A549 (cell line): ENCODE measurements around the gene STIM1. TPM values are rescaled to one million over a fixed set of nuclear protein-coding genes. Genes with fewer than 3 reads are reported as not detected.

Experiments
- ATAC-seq, 2 experiments: fragments of 200-7000 bp in 1 of 2; fragments of >200 bp in 1 of 2; cut with Nextera tagmentation in 1 of 2; cut with Tn5 transposase in 1 of 2; 3 replicates each; pipeline versions ENCODE4 v1.8.0 to v1.9.1; 2018 to 2020; ENCODE audit warnings: mild to moderate bottlenecking in 1 of 2, moderate library complexity in 1 of 2
- CTCF ChIA-PET: fragments of 300-600 bp; sonication (Branson Sonifier 250); formaldehyde crosslinking; extraction: SDS; loops from one replicate; lab custom pipeline; 2021; ENCODE audit warnings: antibody characterized with exemption, inconsistent platforms; lab: Yijun Ruan, JAX
- POLR2A ChIA-PET: fragments of 350-600 bp; formaldehyde crosslinking; extraction: SDS; loops from one replicate; lab custom pipeline; 2021; ENCODE audit warnings: antibody characterized with exemption, inconsistent platforms; lab: Yijun Ruan, JAX
- DNase-seq, 2 experiments: peaks; one replicate each; pipeline versions ENCODE4 v3.0.0 to v3.0.0-alpha.2; 2011 to 2016; ENCODE audit warnings: low read depth in 1 of 2, low spot score in 1 of 2
- FAIRE-seq: peaks from 2 replicates; lab custom pipeline; 2011; peaks lifted over from hg19 to GRCh38; lab: Jason Lieb, UNC
- H3K27ac ChIP-seq, 2 experiments: fragments of >200 bp; sonication (Bioruptor Twin); formaldehyde crosslinking; 3 replicates each; pipeline ENCODE4 v1.5.1; 2016 to 2017
- H3K4me1 ChIP-seq: fragments of >200 bp; sonication (Bioruptor Twin); formaldehyde crosslinking; 3 replicates; pipeline ENCODE4 v1.6.1; 2016
- H3K4me2 ChIP-seq: fragments of >200 bp; sonication (Bioruptor Twin); formaldehyde crosslinking; 3 replicates; pipeline ENCODE4 v1.6.1; 2016
- H3K4me3 ChIP-seq: fragments of >200 bp; sonication (Bioruptor Twin); formaldehyde crosslinking; 3 replicates; pipeline ENCODE4 v1.5.1; 2016
- H3K9me3 ChIP-seq: fragments of >200 bp; sonication (Bioruptor Twin); formaldehyde crosslinking; 3 replicates; pipeline ENCODE4 v1.6.1; 2016
- CHD2 ChIP-seq: fragments of 150-350 bp; IDR thresholded peaks from 2 replicates; pipeline ENCODE4 v1.6.1; 2014; ENCODE audit warnings: low read length; ENCODE audit not compliant: partially characterized antibody
- CHD4 ChIP-seq: fragments of 200-600 bp; sonication (generic); IDR thresholded peaks from 2 replicates; pipeline ENCODE4 v1.6.1; 2016; ENCODE audit warnings: antibody characterized with exemption, mild to moderate bottlenecking, borderline replicate concordance
- CTCF ChIP-seq: fragments of >200 bp; sonication (Bioruptor Twin); formaldehyde crosslinking; IDR thresholded peaks from 3 replicates; pipeline ENCODE4 v1.5.1; 2016
- EHF ChIP-seq: fragments of 250-450 bp; sonication (Bioruptor Pico); IDR thresholded peaks from 2 replicates; pipeline ENCODE4 v1.5.0; 2020; ENCODE audit warnings: mild to moderate bottlenecking
- ESRRA ChIP-seq: fragments of 150-350 bp; IDR thresholded peaks from 2 replicates; pipeline ENCODE4 v1.6.1; 2014; ENCODE audit warnings: mild to moderate bottlenecking, low read length, borderline replicate concordance
- FOSB ChIP-seq: fragments of 250-450 bp; sonication (Bioruptor Pico); IDR thresholded peaks from 2 replicates; pipeline ENCODE4 v1.5.0; 2020; ENCODE audit warnings: mild to moderate bottlenecking, moderate library complexity
- FOXS1 ChIP-seq: fragments of 250-450 bp; sonication (Bioruptor Pico); IDR thresholded peaks from 2 replicates; pipeline ENCODE4 v1.5.0; 2020; ENCODE audit warnings: mild to moderate bottlenecking, moderate library complexity
- HOXB13 ChIP-seq: fragments of 250-450 bp; sonication (Bioruptor Pico); IDR thresholded peaks from 2 replicates; pipeline ENCODE4 v1.5.0; 2020; ENCODE audit warnings: low read depth, mild to moderate bottlenecking, moderate library complexity
- JUNB ChIP-seq: fragments of >200 bp; sonication (Bioruptor Twin); formaldehyde crosslinking; IDR thresholded peaks from 2 replicates; pipeline ENCODE4 v1.6.1; 2016
- KDM1A ChIP-seq: fragments of 200-600 bp; sonication (generic); IDR thresholded peaks from 2 replicates; pipeline ENCODE4 v1.6.1; 2016; ENCODE audit warnings: low read depth, mild to moderate bottlenecking
- KDM5A ChIP-seq: fragments of 200-600 bp; sonication (generic); IDR thresholded peaks from 2 replicates; pipeline ENCODE4 v1.6.1; 2016; ENCODE audit warnings: antibody characterized with exemption, mild to moderate bottlenecking
- MAFK ChIP-seq: fragments of 450-650 bp; IDR thresholded peaks from 2 replicates; pipeline ENCODE4 v1.6.1; 2014; ENCODE audit not compliant: partially characterized antibody
- MYC ChIP-seq: IDR thresholded peaks from 2 replicates; pipeline ENCODE4 v1.6.1; 2012; ENCODE audit warnings: mild to moderate bottlenecking, inconsistent platforms, low read length, improper control_type of control experiment, borderline replicate concordance
- NFE2L2 ChIP-seq: fragments of 150-350 bp; conservative IDR thresholded peaks from 2 replicates; pipeline ENCODE4 v1.6.1; 2014; ENCODE audit warnings: low read length
- PBX3 ChIP-seq: IDR thresholded peaks from 2 replicates; pipeline ENCODE4 v1.6.1; 2012
- RAD21 ChIP-seq, 2 experiments: fragments of >200 bp in 1 of 2; sonication (Bioruptor Twin) in 1 of 2; formaldehyde crosslinking in 1 of 2; IDR thresholded peaks in 1 of 2; conservative IDR thresholded peaks in 1 of 2; 2 replicates in 1 of 2; 3 replicates in 1 of 2; pipeline ENCODE4 v1.6.1; 2012 to 2018; ENCODE audit warnings: inconsistent platforms in 1 of 2
- RCOR1 ChIP-seq: fragments of 150-350 bp; IDR thresholded peaks from 2 replicates; pipeline ENCODE4 v1.6.1; 2014; ENCODE audit warnings: antibody characterized with exemption, low read length, low read depth
- REST ChIP-seq: fragments of 200-600 bp; sonication (generic); IDR thresholded peaks from 2 replicates; pipeline ENCODE4 v1.6.1; 2016; ENCODE audit warnings: antibody characterized with exemption, mild to moderate bottlenecking, moderate library complexity
- RNF2 ChIP-seq: fragments of 200-600 bp; sonication (generic); IDR thresholded peaks from 2 replicates; pipeline ENCODE4 v1.6.1; 2016; ENCODE audit warnings: low read depth, mild to moderate bottlenecking, antibody characterized with exemption, moderate library complexity, borderline replicate concordance
- SMC3 ChIP-seq: fragments of >200 bp; sonication (Bioruptor Twin); formaldehyde crosslinking; IDR thresholded peaks from 3 replicates; pipeline ENCODE4 v1.6.1; 2018; ENCODE audit warnings: inconsistent platforms
- SREBF2 ChIP-seq: fragments of 450-650 bp; IDR thresholded peaks from 2 replicates; pipeline ENCODE4 v1.6.1; 2014; ENCODE audit warnings: mild to moderate bottlenecking, moderate library complexity
- TFCP2L1 ChIP-seq: fragments of 250-450 bp; sonication (Bioruptor Pico); IDR thresholded peaks from 2 replicates; pipeline ENCODE4 v1.5.0; 2021; ENCODE audit warnings: mild to moderate bottlenecking
- USF2 ChIP-seq: fragments of 450-650 bp; IDR thresholded peaks from 2 replicates; pipeline ENCODE4 v1.6.1; 2014; ENCODE audit warnings: antibody characterized with exemption
- ZC3H11A ChIP-seq: fragments of 450-650 bp; IDR thresholded peaks from 2 replicates; pipeline ENCODE4 v1.6.1; 2014; ENCODE audit warnings: antibody characterized with exemption, mild to moderate bottlenecking
- ZFP36 ChIP-seq: fragments of 450-650 bp; IDR thresholded peaks from 2 replicates; pipeline ENCODE4 v1.6.1; 2014; ENCODE audit warnings: borderline replicate concordance; ENCODE audit not compliant: partially characterized antibody
- ZSCAN20 ChIP-seq: fragments of 250-450 bp; sonication (Bioruptor Pico); IDR thresholded peaks from 2 replicates; pipeline ENCODE4 v1.8.0; 2022; ENCODE audit warnings: mild to moderate bottlenecking, moderate library complexity
- WGBS: methylation state at CpG from one replicate; pipeline ENCODE4 v1.1.6; 2017; ENCODE audit errors: missing lambda C conversion rate; 5-methylcytosine and 5-hydroxymethylcytosine counted together
- polyA plus RNA-seq, 4 experiments: library from polyadenylated mRNA; depleted of rRNA in 3 of 4; stranded (reverse); fragments of >200 nt; fragmentation: RNase III in 1 of 4; extraction: RNeasy Plus Mini Kit Qiagen cat#74134 plus additional on column Dnase treatment in 1 of 4; gene quantifications; 2 replicates in 3 of 4; 3 replicates in 1 of 4; pipeline ENCODE4 v1.2.3, GENCODE V29; 2011 to 2017
- TF ChIP-seq, protein P1 (sequence below): IDR thresholded peaks from 2 replicates; pipeline ENCODE4 v1.6.1; 2012

STIM1 gene
- polyA plus RNA-seq, 2 of the 4 experiments (the other 2 are of a cell fraction), result 35.2 to 38.7 TPM

DNA sequence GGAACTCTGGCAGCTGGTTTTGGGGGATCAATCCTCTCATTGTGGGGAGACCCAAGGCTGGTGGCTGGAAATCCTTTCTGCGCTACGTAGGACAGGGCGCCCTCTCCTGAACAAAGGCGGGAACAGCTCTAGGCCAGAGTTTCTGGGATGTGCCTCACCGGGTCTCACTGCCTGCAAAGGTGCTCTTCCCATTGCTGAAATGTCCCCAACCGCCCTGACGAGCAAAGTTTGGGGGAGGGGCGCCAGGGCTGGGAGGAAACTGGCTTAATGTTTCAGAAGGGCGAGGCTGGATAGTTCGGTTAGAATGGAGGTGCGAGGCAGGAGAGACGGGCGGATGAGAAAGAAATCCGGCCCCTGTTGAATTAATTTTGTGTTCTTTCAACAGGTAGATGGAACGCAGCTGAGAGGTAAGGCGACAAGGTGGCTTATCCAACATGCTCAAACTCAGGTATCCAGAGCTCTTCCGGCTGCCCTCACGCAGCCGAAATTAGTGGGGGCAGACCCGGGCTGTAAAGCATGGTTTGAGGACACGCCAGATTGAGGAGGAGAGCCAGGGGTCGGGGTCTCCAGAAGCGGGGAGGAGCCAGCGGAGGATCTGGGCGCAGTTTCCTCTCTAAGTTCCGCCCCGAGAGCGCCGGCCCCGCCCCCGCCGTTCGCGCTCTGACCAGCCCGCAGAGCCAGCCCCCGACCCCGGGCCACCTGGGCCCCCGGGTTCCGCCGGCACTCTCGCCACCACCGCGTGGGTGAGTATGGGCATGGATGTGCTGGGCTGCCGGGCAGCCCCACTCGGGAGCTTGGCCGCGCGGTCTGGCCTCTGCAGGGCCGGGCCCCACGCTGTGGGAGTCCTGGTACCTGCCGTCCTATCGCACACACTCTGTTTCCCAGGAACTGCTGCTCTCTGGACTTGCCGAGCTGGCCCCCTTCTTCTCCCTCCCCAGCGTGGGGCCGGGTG is 47.3 kb upstream of the STIM1 start, which contains the start of gene PGAP2 (continued):
- TF ChIP-seq RCOR1, result no peak
- TF ChIP-seq RNF2, result no peak
- TF ChIP-seq PBX3, result no peak
- no peak for TF ChIP-seq ZC3H11A
- TF ChIP-seq KDM5A, result no peak
- peak; percentile 54 to 57; a peak in 3 of 5 replicates for TF ChIP-seq RAD21 (conservative IDR thresholded peaks at IDR 0.05 in 1 of 2, IDR thresholded peaks at IDR 0.05 in 1 of 2)
- TF ChIP-seq JUNB, result no peak
- no peak; the same call in 1 of the 2 replicates for TF ChIP-seq CHD4
- no peak for TF ChIP-seq USF2

GRCh38 chr11:3808861-3809623 is 46.4 kb upstream of the STIM1 start:
- FAIRE-seq, result peak; percentile 68
- TF ChIP-seq TFCP2L1, result no peak
- TF ChIP-seq ZFP36, result no peak
- no peak for TF ChIP-seq NFE2L2
- no peak for TF ChIP-seq CHD2
- peak; percentile 72 to 79 for TF ChIP-seq RAD21 (conservative IDR thresholded peaks at IDR 0.05 in 1 of 2, IDR thresholded peaks at IDR 0.05 in 1 of 2)
- no peak for TF ChIP-seq JUNB
- TF ChIP-seq REST, result no peak
- peak; percentile 44; the same call in 2 of the 3 replicates for TF ChIP-seq SMC3
- TF ChIP-seq, protein P1, sequence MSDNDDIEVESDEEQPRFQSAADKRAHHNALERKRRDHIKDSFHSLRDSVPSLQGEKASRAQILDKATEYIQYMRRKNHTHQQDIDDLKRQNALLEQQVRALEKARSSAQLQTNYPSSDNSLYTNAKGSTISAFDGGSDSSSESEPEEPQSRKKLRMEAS, result no peak
- no peak for TF ChIP-seq EHF (CRISPR knock-in tag)
- no peak for TF ChIP-seq FOXS1 (CRISPR knock-in tag)
- TF ChIP-seq MYC, result no peak
- TF ChIP-seq FOSB (CRISPR knock-in tag), result no peak
- peak; percentile 24; the same call in 1 of the 2 replicates for TF ChIP-seq USF2
- peak; percentile 69 for TF ChIP-seq CTCF
- TF ChIP-seq SREBF2, result no peak
- TF ChIP-seq KDM1A, result no peak
- no peak for TF ChIP-seq KDM5A
- TF ChIP-seq ZSCAN20, result no peak
- no peak for TF ChIP-seq HOXB13
- no peak for TF ChIP-seq ESRRA
- TF ChIP-seq MAFK, result no peak

More at GRCh38 chr11:3808861-3809623, 46.4 kb upstream of the STIM1 start:
- 36% methylated on average over 5 of the region's 5 CpGs for WGBS
- ChIA-PET POLR2A (interaction anchor here (0.6 to 3.4 kb wide), 5 partner anchors 11 to 32 kb away, joined by 4 to 23 read pairs (median 6); partner anchors contain the start of genes NUP98 and RHOG), CTCF (interaction anchor here (0.9 to 7.2 kb wide), 26 partner anchors 11 to 264 kb away, joined by 3 to 66 read pairs (median 6); partner anchors contain the start of genes NUP98 and RHOG)
- Histone ChIP-seq H3K4me1 (0 out of 3 replicates have a peak, but pooled peaks cover 8% of the 10 kb centered on the region), H3K4me3 (peak overlapping the region; percentile 79), H3K9me3 (no peaks in the 10 kb centered on the region), H3K27ac (peak overlapping the region; percentile 80 to 90), H3K4me2 (peak overlapping the region; percentile 95)
- ATAC-seq, result peak; percentile 86 to 88
- DNase-seq, result peak; percentile 81 to 91
